Stimulated activated CD8-positive, alpha-beta memory T cell treated with anti-CD3 and anti-CD28 coated beads, Interleukin-7, amount 100 ng/mL, for 1 hour (primary cell): ENCODE data around the gene DPP9.
A peak's percentile ranks its signal among the peaks of the same experiment; 100 is the strongest.
"Not testable (repeated sequence)": the region's sequence is repeated elsewhere in the genome, so short reads cannot be mapped to it uniquely, and the experiment has no call there.

Source experiments
- DNase-seq, 2 donors: peaks; one replicate each; pipeline ENCODE4 v3.0.0-alpha.2; 2020; ENCODE audit warnings: low read depth in 2 of 2

Gene DPP9

DNA sequence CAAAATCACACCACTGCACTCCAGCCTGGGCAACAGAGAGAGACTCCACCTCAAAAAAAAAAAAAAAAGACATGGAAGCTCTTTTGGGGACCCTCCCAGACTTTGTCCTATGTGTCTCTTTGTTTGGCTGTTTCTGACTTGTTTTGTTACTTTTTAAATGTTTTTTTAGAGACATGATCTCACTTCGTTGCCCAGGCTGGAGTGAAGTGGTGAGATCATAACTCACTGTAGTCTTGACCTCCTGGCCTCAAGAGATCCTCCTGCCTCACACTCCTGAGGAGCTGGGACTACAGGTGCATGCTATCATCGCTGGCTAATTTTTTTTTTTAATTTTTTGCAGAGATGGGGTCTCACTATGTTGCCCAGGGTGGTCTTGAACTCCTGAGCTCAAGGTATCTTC, 16.4 kb upstream of the DPP9 start:
- DNase-seq = no peak

DNA sequence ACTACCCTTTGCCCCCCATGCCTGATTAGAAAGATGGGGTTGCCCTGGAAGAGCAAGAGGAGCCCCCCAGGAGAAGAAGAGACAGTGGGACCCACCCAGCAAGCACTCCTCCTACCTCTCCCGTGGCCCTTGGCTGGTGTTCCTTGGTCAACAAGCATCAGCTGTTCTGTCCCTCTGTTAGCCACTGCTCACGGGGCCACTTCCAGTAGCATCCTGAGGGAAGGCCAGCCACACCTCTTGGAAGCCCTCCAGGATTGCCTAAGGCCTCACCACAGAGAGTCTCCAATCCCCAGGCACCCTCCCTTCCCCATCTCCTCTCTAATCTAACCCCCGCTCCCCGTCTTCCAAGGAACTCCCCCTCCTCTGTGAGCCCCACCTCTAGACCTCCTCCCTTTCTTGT, 15.1 kb upstream of the DPP9 start:
- DNase-seq = no peak

DNA sequence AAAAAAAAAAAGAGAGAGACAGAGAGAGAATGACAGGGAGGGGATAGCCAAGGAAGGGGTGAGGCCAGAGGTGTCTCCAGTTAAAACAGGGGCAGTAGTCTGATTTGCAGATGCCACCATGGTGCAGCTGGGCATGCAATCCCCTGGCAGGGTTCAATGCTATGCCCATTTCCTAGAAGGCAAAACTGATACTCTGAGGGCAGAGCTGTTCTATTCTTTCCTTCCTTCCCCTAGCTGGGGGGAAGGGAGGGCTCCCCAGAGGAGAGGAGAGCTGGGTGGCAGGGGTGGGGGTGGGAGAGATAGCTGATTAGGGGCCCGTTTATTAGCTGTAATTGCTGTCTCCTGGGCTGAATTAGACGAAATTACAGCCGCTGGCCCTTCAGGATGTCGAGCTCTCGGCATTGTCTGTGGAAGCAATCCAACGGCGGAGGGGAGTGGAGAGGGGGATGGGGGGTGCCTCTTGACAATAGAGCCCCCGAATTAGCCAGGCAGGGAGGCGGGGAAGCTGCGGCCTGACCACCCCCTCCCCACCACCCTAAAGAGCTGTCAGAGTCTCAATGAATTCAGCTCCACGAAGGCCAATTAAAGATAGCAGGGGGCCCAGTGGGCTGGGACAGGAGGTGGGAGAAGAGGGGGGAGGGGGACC, 14.4 kb upstream of the DPP9 start:
- DNase-seq = no peak

DNA sequence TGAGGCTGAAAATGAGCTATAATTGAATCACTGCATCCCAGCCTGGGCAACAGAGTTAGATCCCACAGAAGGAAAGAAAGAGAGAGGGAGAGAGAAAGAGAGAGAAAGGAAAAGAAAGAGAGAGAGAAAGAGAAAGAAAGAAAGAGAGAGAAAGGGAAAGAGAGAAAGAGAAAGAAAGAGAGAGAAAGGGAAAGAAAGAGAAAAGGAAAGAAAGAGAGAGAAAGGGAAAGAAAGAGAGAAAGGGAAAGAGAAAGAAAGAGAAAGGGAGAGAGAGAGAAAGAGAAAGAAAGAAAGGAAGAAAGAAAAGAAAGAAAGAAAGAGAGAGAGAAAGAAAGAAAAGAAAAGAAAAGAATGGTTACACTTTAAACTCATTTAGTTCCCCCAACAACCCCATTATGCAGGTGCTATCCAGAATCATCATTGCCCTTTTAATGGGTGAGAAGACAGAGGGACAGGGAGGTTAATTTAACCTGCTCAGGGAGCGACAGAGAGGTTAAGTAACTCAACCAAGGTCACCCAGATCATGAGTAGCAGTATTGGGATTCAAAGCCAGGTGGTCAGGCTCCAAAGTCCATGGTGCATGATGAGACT, 10.2 kb upstream of the DPP9 start:
- DNase-seq = no peak

DNA sequence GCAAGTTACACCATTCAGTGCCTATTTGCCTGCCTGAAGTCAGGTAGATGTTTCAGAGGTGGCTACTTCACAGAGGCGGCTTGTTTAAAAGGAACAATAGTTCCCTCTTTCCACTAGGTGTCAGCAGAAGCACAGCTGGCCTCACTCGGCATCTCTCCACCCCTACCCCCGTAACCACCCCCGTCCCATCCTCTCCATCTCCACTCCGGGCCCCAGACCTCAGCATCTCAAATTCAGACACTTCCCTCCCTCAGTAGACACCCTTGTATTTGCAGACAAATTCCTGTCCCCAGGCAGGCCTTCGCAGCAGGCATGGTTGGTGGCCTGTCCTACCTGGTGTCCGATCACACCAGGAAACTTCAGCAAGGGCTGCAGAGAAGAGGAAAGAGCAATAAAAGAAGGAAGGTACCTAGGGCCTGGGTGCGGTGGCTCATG, 9.1 kb upstream of the DPP9 start:
- no peak for DNase-seq

DNA sequence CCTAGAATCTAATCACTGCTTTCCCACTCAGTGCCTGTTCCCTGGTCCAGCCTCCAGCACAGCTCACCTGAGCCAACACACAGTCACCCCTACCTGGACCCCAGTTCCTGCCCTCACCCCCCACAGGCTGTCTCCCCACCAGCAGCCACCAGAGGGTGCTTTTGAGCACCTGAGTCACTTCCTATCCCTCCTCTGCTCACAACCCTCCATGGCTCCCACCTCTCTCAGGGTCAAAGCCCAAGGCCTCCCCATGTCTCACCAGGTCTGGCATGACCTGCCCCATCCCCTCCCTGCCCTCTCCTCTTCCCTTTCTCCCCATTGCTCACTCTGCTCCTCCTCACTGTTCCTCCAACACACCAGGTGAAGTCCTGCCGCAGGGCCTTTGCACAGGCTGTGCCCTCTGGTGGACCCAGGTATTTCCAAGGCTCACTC, 7.1 kb upstream of the DPP9 start:
- peak in 1 of 2 donors; percentile 39 for DNase-seq

DNA sequence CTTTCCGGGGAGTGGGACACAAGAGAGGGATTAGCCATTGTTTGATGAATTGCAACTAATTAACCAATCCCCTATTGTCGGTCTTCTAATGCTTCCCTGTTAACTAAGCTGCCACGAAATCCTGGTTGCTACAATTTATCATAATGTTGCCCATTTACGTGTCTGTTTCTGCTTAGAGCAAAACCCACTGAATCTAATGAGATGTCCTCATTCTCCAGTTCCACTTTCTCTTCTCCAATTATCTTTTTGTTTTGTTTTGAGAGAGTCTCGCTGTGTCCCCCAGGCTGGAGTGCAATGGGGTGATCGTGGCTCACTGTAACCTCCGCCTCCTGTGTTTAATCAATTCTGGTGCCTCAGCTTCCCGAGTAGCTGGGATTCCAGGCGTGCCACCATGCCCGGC, 5.2 kb upstream of the DPP9 start:
- DNase-seq = no peak

DNA sequence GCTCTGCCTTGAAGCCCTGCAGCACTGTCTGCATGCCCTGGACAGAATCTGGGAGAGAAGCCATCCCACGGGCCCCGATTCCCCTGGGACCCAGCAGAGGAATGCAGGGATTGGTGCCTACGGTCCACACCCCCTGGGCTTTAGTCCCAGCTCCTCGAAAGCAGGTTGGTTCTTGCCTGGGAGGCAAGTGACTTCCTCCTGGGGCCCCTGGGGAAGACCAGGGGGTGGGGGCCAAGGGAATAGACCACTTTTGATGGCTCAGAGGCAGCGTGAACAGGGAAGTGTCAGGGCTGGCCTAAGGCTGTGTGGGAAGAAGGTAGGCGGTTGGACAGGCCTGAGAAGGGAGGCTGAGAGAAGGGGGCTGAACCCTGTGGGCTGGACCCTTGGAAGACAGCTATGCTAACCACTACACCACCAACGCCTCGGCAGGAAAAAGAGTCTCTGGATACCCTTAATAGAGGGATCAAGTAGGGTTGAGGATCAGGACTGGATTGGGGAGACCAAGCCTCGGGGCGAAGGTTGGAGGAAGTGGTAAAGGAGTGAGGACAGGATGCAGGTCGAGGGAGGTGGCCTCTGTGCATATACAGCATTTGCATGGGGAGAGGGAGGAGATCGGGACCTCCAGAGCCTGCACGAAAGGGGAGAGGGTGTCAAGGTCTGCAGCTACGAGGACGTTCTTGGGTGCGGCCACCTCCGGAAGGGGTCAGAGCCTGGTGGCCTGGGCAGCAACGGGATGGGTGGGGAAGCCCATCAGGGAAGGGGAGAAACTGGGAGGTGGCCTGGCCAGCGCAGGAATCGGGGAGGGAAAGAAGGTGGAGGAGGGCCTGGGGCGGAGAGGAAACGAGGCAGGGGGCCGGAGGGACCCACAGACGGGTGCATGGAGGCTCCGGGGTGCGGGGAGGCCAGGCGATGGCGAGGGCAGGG, 709 bp downstream of the DPP9 start:
- no peak for DNase-seq

DNA sequence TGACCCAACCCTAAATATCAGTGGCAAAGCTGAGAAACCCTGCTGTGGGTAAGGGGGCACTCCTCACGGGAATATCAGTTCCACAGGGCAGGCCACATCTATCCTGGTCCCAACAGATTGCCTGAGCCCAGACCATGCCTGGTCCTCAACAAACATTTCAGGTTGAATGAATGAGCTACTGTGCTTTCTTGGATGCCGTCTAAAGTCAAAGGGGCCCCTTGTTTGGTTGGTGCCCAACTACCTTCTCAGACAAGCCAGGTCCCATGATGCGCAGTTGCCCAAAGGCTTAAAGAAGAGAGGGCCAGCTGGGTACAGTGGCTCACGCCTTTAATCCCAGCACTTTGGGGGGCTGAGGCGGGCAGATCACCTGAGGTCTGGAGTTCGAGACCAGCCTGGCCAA, 2.4 kb downstream of the DPP9 start:
- no peak for DNase-seq

DNA sequence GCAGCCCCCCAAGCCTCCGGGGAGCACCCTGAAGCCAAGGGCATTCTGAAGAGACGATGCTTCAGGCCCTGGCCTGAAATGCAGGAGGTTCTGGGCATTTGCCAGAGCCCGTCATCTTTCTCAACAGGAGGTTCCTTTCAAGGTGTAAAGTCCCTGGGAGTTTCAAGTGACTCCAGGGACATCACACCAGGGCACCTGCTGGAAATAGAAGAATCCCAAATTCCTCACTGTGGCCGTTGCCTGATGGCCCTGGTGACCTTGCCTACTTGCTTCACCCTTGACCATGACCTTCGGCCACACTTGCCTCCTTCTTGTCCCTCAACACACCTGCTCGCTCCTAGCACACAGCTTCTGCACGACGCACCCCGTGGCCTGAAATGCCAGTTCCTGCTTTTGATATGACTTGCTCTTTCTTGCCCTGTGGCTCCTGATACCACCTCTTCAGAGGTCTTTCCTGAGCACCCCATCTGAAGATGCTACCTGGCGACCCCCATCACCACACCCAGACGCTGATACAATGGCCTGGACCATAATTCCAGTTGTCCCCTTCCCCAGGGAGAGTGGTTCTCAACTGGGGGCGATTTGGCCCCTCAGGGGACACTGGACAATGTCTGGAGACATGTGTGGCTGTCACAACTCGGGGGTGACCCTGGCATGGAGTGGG, 3.5 kb downstream of the DPP9 start:
- DNase-seq = no peak

DNA sequence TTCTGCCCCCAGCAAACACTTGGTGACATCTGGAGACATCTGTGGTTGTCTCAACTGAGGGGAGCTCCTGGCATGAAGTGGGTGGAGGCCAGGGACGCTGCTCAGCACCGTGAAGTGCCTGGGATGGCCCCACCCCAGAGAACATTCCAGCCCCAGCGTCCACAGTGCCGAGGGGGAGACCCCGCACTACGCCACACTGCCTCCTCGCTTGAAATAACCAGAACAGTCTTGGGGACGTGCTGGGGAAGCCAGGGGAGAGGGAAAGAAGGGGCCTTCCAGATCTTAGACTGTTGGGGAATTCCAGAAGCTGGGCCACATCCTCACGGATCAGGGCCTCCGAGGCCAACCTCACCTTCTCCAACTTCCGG, 4.2 kb downstream of the DPP9 start:
- no peak for DNase-seq

DNA sequence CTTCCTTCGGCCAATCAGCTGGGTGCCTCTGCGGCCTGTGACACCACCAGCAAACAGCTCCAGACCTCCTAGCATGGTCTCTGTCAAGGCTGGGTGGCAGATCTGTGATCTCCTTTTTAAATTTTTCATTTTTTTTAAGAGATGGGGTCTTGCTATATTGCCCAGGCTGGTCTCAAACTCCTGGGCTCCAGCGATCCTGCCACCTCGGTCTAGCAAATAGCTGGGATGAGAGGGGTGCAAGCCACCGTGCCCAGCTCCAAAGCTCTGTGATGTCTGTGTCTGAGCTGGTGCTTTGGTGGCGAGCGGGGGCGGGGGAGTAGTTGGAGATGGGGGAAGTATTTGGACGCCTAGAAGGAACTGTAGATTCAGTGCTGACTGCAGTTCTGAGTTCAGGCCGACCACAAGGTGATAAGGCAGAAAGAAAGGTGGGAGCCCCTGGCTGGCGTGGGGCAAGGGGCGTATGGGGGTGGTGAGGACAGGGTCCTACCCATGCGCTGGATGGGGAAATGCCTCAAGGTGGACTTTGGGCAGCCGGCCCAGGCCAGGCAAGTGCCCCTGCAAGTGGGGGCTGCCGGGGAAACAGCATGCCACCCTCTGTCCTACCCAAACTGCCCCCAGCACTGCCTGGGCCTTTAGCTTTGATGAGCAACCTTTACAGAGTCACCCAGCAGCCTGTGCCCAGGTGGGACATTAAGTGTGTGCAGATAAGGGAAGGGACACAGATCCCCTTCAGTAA, 5.5 kb downstream of the DPP9 start:
- DNase-seq = no peak

DNA sequence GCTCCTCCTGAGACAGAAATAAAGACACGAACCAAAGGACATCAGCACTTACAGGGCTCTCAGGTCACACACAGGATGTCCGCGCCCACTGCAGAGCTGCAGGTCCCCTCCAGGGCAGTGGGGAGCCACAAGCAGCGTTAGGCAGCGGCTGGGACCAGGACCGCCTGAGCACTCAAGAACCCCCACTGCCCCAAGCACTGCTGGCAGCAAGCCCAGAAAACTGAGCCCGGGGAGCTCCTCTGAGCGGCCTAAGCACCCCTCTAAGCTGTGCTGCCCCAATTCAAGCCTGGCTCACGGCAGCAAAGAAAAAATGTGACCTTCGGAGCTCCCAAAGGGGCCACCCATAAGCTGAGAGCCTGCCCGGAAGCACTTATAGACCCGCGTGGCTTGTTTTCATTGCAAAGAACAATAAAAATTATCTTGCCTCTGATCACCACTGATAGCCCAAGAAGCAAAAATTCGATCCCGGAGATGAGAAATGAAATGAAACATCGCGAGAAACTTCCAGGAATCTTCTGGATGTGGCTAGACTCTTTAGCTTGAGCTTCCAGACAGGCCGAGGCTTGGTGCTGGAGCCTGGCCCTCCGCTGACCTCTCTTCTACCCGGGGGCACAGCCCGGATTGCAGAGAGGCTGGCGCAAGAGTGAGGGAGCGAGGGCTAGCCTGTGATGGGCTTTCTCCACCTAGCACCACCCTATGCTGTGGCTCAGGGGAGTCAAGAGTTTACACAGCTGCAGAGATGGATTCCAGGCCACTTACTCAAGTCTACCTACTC, 6.3 kb downstream of the DPP9 start:
- DNase-seq = no peak

DNA sequence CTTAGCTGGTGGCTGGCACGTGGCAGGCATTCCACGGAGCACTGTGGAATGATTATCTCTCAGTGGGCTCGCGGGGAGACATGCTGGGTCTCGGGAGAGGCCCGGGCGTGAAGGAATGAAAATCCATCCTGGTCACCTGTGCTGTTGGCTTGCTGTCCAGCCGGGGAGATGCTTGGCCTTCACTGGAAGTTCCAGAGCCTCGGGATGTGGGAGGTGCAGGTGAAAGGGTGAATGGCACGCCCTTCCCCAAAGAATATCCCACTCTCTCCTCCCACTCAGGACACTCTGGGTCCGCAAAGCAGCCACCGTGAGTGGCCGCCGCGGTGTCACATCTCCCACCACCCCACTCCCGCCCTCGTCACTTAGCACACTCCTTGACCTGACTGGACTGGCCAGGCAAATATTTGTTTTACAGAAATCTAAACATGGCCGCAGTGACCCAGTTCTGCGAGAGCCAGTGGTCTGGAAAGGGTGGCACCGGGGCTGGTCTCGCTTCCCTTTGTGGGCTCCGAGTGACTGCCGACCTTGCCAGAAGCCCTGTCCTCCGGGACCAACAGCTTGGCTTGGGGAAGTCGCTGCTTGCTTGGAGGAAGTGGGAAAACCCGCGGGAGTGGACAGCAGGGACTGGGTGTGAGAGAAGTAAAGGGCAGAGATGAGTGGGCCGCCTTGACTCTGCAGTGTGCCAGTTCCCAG, 8.0 kb downstream of the DPP9 start:
- no peak for DNase-seq

DNA sequence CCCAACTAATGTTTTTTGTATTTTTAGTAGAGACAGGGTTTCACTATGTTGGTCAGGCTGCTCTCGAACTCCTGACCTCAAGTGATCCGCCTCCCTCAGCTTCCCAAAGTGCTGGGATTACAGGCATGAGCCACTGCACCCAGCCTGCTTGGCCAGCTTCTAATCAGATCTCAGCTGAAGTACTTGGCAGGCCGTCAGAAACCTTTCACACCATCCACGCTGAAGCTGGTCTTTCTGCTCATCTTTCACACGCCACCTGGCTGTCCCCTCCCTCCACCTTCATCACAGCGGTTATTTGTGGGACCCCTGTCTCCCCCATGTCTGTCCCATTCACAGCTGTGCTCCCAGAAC, 8.5 kb downstream of the DPP9 start:
- not testable (repeated sequence) for DNase-seq

DNA sequence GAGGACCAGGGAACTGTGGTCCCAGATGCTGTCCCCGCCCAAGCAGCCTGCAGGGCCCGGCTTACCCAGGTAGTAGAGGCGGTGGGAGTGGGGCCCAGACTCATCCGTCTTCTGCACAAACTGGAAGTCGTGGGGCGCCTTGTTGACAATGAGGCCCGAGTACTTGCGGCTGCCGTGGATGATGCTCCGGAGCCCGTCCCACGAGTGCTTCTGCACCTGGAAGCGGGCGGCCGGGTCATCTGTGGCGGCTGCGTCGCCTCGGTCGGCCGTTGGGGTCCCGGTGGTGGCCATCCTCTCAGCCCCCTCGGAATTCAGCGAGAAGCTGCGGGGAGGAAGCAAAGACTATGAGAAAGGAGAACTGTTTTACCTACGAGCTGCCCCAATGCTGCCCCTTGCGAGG, 9.6 kb downstream of the DPP9 start:
- no peak for DNase-seq

DNA sequence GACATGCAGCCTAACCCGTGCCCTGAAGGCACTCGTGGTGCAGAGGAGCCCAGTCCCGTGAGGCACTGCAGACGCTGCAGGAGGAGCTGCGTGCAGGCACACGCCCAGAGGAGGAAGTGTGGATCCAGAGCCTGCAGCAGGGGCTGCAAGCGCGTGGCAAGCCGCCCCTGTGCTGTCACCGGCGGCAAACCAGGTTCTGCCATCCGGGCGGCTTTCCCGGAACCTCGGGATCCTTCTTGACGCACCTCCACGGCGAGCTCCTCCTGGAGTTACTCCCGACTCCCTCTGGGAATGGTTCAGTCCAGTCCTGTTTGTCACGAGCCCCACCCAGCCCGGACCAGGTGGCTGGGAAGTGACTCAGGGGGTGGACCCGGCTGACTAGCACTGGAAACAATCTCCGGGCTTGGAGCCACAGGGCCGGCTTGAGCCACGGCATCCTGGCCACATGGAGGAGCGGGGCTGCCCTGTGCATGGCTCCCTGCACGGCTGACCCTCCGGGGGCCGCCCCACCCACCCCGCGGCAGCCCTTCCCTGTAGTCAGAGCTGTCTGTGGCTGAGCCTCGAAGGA, 10.2 kb downstream of the DPP9 start:
- no peak for DNase-seq

DNA sequence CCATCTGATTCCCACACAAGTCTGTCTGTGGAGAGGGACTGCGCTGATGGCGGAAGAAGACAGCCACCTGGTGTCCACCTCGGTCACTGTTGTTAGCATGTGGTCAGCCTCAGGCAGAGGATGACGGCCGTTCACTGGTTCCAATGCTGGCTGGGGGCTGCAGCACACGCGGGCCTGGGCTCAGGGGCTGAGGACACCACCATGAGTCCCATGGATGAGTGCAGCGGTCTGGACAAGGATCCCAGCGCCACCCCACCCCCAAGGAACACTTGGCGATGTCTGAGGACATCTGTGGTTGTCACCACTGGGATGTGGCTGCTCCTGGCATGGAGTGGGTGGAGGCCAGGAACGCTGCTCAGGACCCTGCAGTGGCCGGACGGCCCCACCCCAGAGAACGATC, 10.9 kb downstream of the DPP9 start:
- no peak for DNase-seq

DNA sequence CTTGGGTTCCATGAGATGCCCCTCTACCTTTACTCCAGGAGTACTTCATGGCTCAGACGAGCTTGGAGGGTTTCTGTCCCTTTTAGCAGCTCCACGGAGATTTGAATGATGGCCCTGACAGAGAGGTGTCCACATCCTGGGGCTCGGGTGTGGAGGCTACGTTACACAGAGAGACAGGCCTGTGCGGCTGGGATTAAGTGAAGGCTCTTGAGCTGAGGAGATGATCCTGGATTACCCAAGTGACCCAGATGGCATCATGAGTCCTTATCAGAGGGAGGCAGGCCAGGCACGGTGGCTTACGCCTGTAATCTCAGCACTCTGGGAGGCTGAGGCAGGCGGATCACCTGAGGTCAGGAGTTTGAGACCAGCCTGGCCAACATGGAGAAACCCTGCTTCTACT, 12.4 kb downstream of the DPP9 start:
- no peak for DNase-seq

DNA sequence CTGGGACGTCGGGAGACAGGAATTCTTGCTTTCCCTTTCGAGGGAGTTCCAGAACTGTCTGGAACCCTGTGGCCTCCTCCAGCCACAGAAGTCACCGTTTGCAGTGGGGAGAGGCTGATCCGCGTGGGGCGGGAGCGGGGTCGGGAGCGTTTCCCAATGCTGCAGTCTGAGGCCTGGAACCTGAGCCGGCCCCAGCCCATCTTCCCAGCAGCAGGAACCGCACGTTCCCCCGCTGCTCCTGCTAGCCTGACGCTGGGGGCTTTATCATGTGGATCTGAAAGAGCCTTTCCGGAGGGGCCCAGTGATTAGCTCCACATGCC, 13.4 kb downstream of the DPP9 start:
- DNase-seq = no peak
